OCI-LY3 (cell line): ENCODE results near the gene TCEAL5.
"Not testable (repeated sequence)": the region's sequence is repeated elsewhere in the genome, so short reads cannot be mapped to it uniquely, and the experiment has no call there.

ENCODE experiments used
- H2AFZ ChIP-seq: fragments of 200-600, 300-600 bp; shearing (Covaris generic); 2 replicates; pipeline ENCODE4 v1.6.0; 2014; ENCODE audit warnings: antibody characterized with exemption, low read depth, low read length
- H3K27ac ChIP-seq: fragments of 200-600, 300-600 bp; sonication (generic); 2 replicates; pipeline ENCODE4 v1.5.1; 2014; ENCODE audit warnings: mild to moderate bottlenecking, low read length, moderate library complexity, mixed read lengths
- H3K27me3 ChIP-seq: fragments of 200-600, 300-600 bp; sonication (generic); 2 replicates; pipeline ENCODE4 v1.6.1; 2014; ENCODE audit warnings: low read depth, low read length, mixed read lengths
- H3K36me3 ChIP-seq: fragments of 200-600, 300-600 bp; sonication (generic); replicated peaks from 2 replicates; pipeline ENCODE3; 2014; ENCODE audit warnings: low read depth, low read length, mixed read lengths
- H3K4me1 ChIP-seq: fragments of 300-600, 200-600 bp; sonication (generic); 2 replicates; pipeline ENCODE4 v1.6.1; 2014; ENCODE audit warnings: low read length, mixed read lengths
- H3K4me2 ChIP-seq: fragments of 200-600, 300-600 bp; sonication (generic); 2 replicates; pipeline ENCODE4 v1.6.1; 2014; ENCODE audit warnings: low read length, mixed read lengths
- H3K4me3 ChIP-seq: fragments of 300-600, 200-600 bp; sonication (generic); 2 replicates; pipeline ENCODE4 v1.5.1; 2014; ENCODE audit warnings: antibody characterized with exemption, mild to moderate bottlenecking, low read length, moderate library complexity
- H3K79me2 ChIP-seq: fragments of 300-600, 200-600 bp; shearing (Covaris generic); 2 replicates; pipeline ENCODE4 v1.6.1; 2014; ENCODE audit warnings: mild to moderate bottlenecking, low read length, mixed read lengths
- H3K9ac ChIP-seq: fragments of 300-600, 200-600 bp; shearing (Covaris generic); 2 replicates; pipeline ENCODE4 v1.6.0; 2014; ENCODE audit warnings: mild to moderate bottlenecking, low read length, moderate library complexity
- H3K9me3 ChIP-seq: fragments of 200-600, 300-600 bp; shearing (Covaris generic); 2 replicates; pipeline ENCODE4 v1.6.1; 2014; ENCODE audit warnings: low read length, mixed read lengths; ENCODE audit not compliant: insufficient read depth
- H4K20me1 ChIP-seq: fragments of 200-600, 300-600 bp; sonication (generic); 2 replicates; pipeline ENCODE4 v1.6.1; 2016; ENCODE audit warnings: low read length, mixed read lengths; ENCODE audit not compliant: insufficient read depth
- EZH2phosphoT487 ChIP-seq: fragments of 200-600 bp; shearing (Covaris generic); IDR thresholded peaks from 2 replicates; pipeline ENCODE4 v1.6.1; 2018; ENCODE audit warnings: antibody characterized with exemption, mixed run types, low read depth
- TF ChIP-seq, protein P1 (sequence below): fragments of 200-600, 300-600 bp; sonication (generic); IDR thresholded peaks from 2 replicates; pipeline ENCODE4 v1.5.1; 2014; ENCODE audit warnings: antibody characterized with exemption, low read length, low read depth

TCEAL5 gene

DNA sequence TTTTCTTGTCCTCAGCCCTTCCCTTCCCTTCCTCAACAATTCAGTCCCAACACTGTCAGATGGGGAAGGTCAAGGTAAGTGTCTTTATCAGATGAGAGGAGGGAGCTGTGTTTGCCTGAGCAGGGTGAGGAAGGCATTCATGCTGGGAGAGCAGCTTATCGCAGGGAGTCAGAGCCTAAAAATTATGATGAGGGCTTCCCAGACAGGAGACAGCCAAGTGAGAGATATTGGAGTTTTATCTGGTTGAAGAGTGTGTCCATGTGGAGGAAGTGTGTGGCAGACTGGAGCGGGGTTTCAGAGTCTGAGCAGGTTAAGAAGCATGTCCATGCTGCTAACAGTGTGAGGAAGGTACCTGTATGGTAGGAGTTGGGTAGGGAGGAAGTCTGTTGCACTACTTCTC lies 43.3 kb downstream of the TCEAL5 start:
- no peaks in the 10 kb centered on the region for H3K4me1 ChIP-seq
- no peaks in the 10 kb centered on the region for H3K79me2 ChIP-seq
- H3K36me3 ChIP-seq: no peaks in the 10 kb centered on the region
- no peaks in the 10 kb centered on the region for H4K20me1 ChIP-seq
- no peak overlapping the region for H3K4me2 ChIP-seq
- H2AFZ ChIP-seq: no peak overlapping the region
- H3K9me3 ChIP-seq: no peaks in the 10 kb centered on the region
- TF ChIP-seq, protein P1, sequence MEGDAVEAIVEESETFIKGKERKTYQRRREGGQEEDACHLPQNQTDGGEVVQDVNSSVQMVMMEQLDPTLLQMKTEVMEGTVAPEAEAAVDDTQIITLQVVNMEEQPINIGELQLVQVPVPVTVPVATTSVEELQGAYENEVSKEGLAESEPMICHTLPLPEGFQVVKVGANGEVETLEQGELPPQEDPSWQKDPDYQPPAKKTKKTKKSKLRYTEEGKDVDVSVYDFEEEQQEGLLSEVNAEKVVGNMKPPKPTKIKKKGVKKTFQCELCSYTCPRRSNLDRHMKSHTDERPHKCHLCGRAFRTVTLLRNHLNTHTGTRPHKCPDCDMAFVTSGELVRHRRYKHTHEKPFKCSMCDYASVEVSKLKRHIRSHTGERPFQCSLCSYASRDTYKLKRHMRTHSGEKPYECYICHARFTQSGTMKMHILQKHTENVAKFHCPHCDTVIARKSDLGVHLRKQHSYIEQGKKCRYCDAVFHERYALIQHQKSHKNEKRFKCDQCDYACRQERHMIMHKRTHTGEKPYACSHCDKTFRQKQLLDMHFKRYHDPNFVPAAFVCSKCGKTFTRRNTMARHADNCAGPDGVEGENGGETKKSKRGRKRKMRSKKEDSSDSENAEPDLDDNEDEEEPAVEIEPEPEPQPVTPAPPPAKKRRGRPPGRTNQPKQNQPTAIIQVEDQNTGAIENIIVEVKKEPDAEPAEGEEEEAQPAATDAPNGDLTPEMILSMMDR: no peak
- no peak for TF ChIP-seq EZH2phosphoT487
- no peak overlapping the region for H3K4me3 ChIP-seq
- H3K9ac ChIP-seq: no peak overlapping the region
- H3K27ac ChIP-seq: no peak overlapping the region
- H3K27me3 ChIP-seq: no peaks in the 10 kb centered on the region

DNA sequence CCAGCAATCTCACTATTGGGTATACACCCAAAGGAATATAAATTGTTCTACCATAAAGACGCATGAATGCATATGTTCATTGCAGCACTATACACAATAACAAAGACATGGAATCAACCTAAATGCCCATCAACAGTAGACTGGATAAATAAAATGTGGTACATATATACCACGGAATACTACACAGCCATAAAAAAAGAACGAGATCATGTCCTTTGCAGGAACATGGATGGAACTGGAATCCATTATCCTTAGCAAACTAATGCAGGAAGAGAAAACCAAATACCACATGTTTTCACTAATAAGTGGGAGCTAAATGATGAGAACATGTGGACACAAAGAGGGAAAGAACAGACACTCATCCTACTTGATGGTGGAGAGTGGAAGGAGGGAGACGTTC lies 50.6 kb downstream of the TCEAL5 start:
- not testable (repeated sequence) for H4K20me1 ChIP-seq, H3K36me3 ChIP-seq, H3K27me3 ChIP-seq, H3K9ac ChIP-seq, H3K79me2 ChIP-seq, H3K4me2 ChIP-seq, H3K4me1 ChIP-seq, H3K9me3 ChIP-seq, H2AFZ ChIP-seq, H3K4me3 ChIP-seq, H3K27ac ChIP-seq
